Transverse colon (tissue), 4 donors: ENCODE results near the gene VPS36. TPM values are rescaled to one million over a fixed set of nuclear protein-coding genes. Genes with fewer than 3 reads are reported as not detected.

ENCODE experiments used
- small RNA-seq, 4 donors: library from RNA; depleted of rRNA; stranded (forward); fragments of <200 nt; gene quantifications; one replicate each; pipeline ENCODE3, GENCODE V24; 2016
- total RNA-seq, 4 donors: library from RNA; depleted of rRNA; stranded (reverse); fragments of >200 nt; gene quantifications; one replicate each; pipeline ENCODE4 v1.1.0, GENCODE V29; 2016

Gene VPS36
- total RNA-seq, 4 donors from 2014 or later: 35.2 to 101 (median 71.5) TPM

Small RNAs within 50 kb of the gene (small RNA-seq; reads per million reads assigned to genes)
- 0 reads per million in 4 donors for gene RNY4P24

Other genes with a start within 250 kb of the VPS36 start
- 1 to 10 TPM; 1.2 to 1.9 (median 1.8) TPM for gene THSD1, start 44.5 kb downstream of the VPS36 start, total RNA-seq
- 10 to 100 TPM in 1 of 4 donors, 1 to 10 TPM in 3; 6.0 to 16.3 (median 7.5) TPM for gene CKAP2, start 4.8 kb upstream of the VPS36 start, total RNA-seq
- gene HNRNPA1L2, start 191.8 kb upstream of the VPS36 start, total RNA-seq: 1 to 10 TPM in 2 of 4 donors, not detected in 2; 1.5 to 3.3 TPM
- 10 to 100 TPM; 18.7 to 38.9 (median 25.3) TPM for gene SUGT1, start 202.2 kb upstream of the VPS36 start, total RNA-seq